Psoas muscle (tissue), 8 donors: ENCODE data around the gene LHX6. TPM values are rescaled to one million over a fixed set of nuclear protein-coding genes. Genes with fewer than 3 reads are reported as not detected.

Experiments used
- ATAC-seq, 4 donors: fragments of 200-7000 bp; cut with Tn5 transposase; one replicate each; pipeline ENCODE4 v1.9.1; 2020; ENCODE audit warnings: moderate library complexity in 3 of 4, mild to moderate bottlenecking in 2 of 4
- DNase-seq, 2 donors: peaks; one replicate each; pipeline ENCODE4 v3.0.0-alpha.2; 2020
- H3K27ac ChIP-seq: fragments of 200-600 bp; one replicate; pipeline ENCODE4 v1.8.0; 2022
- H3K27me3 ChIP-seq, 3 donors: fragments of 200-600 bp in 1 of 3; one replicate each; pipeline versions ENCODE4 v1.6.1 to v1.8.0; 2013 to 2022; ENCODE audit warnings: low read length in 2 of 3, mild to moderate bottlenecking in 2 of 3, moderate library complexity in 1 of 3; ENCODE audit not compliant: insufficient read depth in 3 of 3
- H3K36me3 ChIP-seq, 2 donors: fragments of 200-600 bp in 1 of 2; one replicate each; pipeline versions ENCODE4 v1.6.1 to v1.8.0; 2013 to 2022; ENCODE audit warnings: low read depth in 1 of 2, mild to moderate bottlenecking in 1 of 2, moderate library complexity in 1 of 2; ENCODE audit not compliant: insufficient read depth in 1 of 2
- H3K4me1 ChIP-seq: fragments of 200-600 bp; one replicate; pipeline ENCODE4 v1.8.0; 2022
- H3K4me3 ChIP-seq: fragments of 200-600 bp; one replicate; pipeline ENCODE4 v1.8.0; 2022; ENCODE audit warnings: mild to moderate bottlenecking
- H3K9me3 ChIP-seq: fragments of 200-600 bp; one replicate; pipeline ENCODE4 v1.8.0; 2022
- WGBS, 3 donors: extraction: QIAGEN DNeasy Blood & Tissue Kit; methylation state at CpG; one replicate each; pipeline versions ENCODE4 v1.1.6 to v1.1.7; 2013; 5-methylcytosine and 5-hydroxymethylcytosine counted together
- intact Hi-C, 2 donors: fragments of 100-400 bp; cut with DNase I; formaldehyde crosslinking; loops; one replicate each; pipeline versions ENCODE4 v1.11.0 to v1.14.2; 2022
- polyA plus RNA-seq, 3 donors: library from polyadenylated mRNA; stranded (reverse); fragments of 200-250 nt; gene quantifications; one replicate each; pipeline ENCODE4 v1.2.3, GENCODE V29; 2013
- total RNA-seq, 4 donors: library from RNA; stranded (reverse); fragmentation: NEBNext Ultra II Directional in 2 of 4; extraction: Animal tissue kit (Norgen Biotek cat#: 25700) in 2 of 4; gene quantifications; one replicate each; pipeline versions ENCODE4 v1.2.1 to v1.2.4, GENCODE V29; 2021 to 2023
- TF ChIP-seq, protein P1 (sequence below): fragments of 200-600 bp; IDR thresholded peaks from one replicate; pipeline ENCODE4 v1.8.0; 2022; ENCODE audit warnings: antibody characterized with exemption
- donor health status: healthy with polysubstance abuse.
- donor health status: DM: no; HTN: no; CAD: no; lungs with moderate emphysema.
- donor health status: Bipolar disorder and iron deficiency.
- donor health status: healthy.
- donor health status: DM: yes; HTN: yes; CAD: no.
- donor health status: DM: no; HTN: no; CAD: no.
- donor health status: DM: no; HTN: no; CAD: no.
- donor health status: DM: yes; HTN: yes; CAD: no.

Gene LHX6
- total and polyA plus RNA-seq, 7 donors = 1.00 to 6.0 (median 2.4) TPM

DNA sequence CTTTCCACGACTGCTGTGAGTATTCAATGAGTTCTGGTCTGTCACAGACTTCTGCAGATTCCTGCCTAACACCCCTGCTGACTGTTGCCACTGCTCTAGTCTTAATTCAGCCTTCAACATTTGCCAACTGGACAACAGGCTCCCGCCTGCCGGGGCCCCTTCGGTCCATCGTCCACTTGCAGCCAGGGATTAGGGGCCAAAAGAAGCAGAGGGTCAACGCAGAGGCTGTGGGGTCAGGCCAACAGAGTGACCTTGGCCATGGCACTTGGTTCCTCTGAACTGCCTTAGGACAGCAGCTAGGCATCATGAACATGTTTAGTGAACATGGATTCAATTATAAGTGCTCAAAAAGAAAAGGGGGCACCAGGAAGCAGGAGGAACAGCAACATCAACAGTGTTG is 40.4 kb downstream of the LHX6 start:
- DNase-seq (no peak), ATAC-seq (no peak)
- Histone ChIP-seq H3K27me3 (no peaks in the 10 kb centered on the region), H3K36me3 (no peaks in the 10 kb centered on the region), H3K4me3 (no peak overlapping the region), H3K27ac (no peak overlapping the region), H3K4me1 (no peaks in the 10 kb centered on the region), H3K9me3 (no peaks in the 10 kb centered on the region)
- WGBS, 3 donors = 72 to 78% (median 76%) methylated on average over 6 of the region's 6 CpGs
- TF ChIP-seq, protein P1, sequence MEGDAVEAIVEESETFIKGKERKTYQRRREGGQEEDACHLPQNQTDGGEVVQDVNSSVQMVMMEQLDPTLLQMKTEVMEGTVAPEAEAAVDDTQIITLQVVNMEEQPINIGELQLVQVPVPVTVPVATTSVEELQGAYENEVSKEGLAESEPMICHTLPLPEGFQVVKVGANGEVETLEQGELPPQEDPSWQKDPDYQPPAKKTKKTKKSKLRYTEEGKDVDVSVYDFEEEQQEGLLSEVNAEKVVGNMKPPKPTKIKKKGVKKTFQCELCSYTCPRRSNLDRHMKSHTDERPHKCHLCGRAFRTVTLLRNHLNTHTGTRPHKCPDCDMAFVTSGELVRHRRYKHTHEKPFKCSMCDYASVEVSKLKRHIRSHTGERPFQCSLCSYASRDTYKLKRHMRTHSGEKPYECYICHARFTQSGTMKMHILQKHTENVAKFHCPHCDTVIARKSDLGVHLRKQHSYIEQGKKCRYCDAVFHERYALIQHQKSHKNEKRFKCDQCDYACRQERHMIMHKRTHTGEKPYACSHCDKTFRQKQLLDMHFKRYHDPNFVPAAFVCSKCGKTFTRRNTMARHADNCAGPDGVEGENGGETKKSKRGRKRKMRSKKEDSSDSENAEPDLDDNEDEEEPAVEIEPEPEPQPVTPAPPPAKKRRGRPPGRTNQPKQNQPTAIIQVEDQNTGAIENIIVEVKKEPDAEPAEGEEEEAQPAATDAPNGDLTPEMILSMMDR = no peak
- intact Hi-C loops = loop anchor here in 1 of 2 donors (1.0 kb wide), 1 partner anchor 124 kb away; no protein-coding TSS in a partner anchor

DNA sequence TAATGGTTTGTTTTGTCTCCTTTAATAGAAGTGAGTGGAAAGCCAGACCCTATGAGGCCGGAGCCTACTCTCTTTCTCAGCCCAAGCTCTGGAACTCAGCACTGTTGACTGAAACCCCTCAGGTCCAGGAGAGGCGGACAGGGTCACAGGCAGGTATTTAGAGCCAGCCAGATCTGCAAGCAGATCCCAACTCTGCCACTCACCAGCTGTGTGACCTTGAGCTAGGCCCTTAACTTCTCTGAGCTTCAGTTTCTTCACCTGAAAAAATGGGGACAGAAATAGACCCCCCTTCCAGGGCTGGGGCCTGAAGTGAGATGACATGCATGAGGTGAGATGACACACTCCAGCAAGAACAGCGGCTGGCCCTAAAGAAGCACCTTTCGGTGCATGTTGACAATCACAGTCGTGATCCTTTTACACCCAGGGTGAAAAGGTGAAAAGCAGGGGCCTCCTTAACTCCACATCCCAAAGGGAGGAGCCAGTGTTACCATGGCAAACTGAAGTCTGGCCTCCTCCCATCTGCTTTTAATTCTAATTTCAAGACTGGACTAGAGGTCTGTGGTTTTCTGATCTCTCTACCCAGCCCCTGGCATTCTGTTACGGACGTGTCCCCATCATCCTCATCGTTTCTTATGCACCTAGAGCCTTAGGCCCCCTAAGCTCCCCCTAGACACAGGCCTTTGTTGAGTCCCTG is 41.8 kb downstream of the LHX6 start:
- WGBS, 3 donors = 82 to 88% (median 86%) methylated on average over 8 of the region's 8 CpGs
- TF ChIP-seq, protein P1 = no peak
- H3K27ac ChIP-seq = no peak overlapping the region
- DNase-seq (no peak), ATAC-seq (no peak)
- peaks cover 0 to 9% (median 2%) of the 10 kb centered on the region in 3 donors for H3K27me3 ChIP-seq
- no peaks in the 10 kb centered on the region for H3K36me3 ChIP-seq
- no peaks in the 10 kb centered on the region for H3K9me3 ChIP-seq
- intact Hi-C loops = no loop called here
- H3K4me3 ChIP-seq = no peak overlapping the region
- no peaks in the 10 kb centered on the region for H3K4me1 ChIP-seq

DNA sequence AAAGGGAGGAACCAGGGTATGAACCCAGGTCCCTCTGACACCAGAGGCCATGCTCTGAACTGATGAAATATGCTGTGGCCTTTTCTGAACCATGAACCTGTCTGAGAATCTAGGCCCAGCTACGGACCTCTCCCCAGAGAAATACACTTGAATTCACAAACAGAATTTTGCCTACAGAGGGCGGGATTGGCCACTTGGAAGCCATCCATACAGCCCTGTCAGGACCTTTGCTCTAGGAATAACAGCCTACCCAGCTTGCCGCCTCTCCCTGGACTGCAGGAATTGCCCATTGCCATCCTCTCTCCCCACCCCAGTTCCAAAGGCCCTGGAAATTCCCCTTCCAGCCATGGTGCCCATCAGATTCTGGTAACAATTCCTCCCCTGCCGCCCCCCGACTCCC is 42.5 kb downstream of the LHX6 start:
- intact Hi-C loops = no loop called here
- no peak overlapping the region for H3K4me3 ChIP-seq
- no peaks in the 10 kb centered on the region for H3K4me1 ChIP-seq
- H3K9me3 ChIP-seq = no peaks in the 10 kb centered on the region
- H3K36me3 ChIP-seq = no peaks in the 10 kb centered on the region
- H3K27ac ChIP-seq = no peak overlapping the region
- 79% methylated on average over 5 of the region's 5 CpGs for WGBS, 3 donors
- H3K27me3 ChIP-seq = peaks cover 0 to 13% (median 3%) of the 10 kb centered on the region in 3 donors
- no peak for ATAC-seq
- TF ChIP-seq, protein P1 = no peak
- no peak for DNase-seq

DNA sequence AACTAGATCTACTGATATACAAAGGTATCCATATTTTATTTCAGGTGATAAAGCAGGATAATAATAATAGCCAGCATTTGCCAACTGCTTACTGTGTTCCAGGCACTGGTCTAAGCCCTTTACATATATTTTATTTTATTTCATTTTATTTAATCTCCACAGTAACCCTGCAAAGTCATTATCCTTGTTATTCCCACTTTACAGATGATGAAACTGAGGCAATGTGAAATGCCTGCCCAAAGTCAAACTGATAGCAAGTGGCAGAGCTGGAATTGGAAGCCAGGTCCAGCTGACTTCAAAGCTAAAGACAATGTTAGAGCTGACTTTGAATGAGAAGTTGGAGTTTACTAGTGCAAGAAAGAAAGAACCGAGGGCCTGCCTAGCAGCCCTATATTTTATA is 44.2 kb downstream of the LHX6 start:
- Histone ChIP-seq H3K27me3 (peaks cover 0 to 13% (median 3%) of the 10 kb centered on the region in 3 donors), H3K36me3 (no peaks in the 10 kb centered on the region), H3K4me1 (no peaks in the 10 kb centered on the region), H3K4me3 (no peak overlapping the region), H3K9me3 (no peaks in the 10 kb centered on the region), H3K27ac (no peak overlapping the region)
- no peak for DNase-seq
- TF ChIP-seq, protein P1 = no peak
- intact Hi-C loops = no loop called here
- 65 to 75% (median 72%) methylated on average over 1 of the region's 1 CpG for WGBS, 3 donors
- ATAC-seq = no peak

DNA sequence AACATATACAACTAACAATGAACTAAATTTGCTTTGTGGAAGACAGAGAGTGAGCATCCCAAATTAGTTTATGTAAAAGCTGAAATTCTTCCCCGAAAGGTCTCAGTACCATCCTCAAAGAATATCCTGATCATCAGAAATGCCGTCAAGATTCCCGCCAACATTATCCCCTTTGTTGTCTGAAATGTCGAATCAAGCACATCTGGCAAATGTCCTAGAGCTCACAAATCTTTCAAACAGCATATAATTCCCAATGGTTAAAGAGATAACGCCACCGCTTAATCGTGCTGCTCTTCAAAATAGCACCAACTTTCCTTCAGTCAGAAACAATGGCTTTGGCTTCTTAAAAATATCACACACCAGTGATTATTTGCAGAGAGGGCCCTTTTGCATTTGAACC is 45.3 kb downstream of the LHX6 start:
- WGBS, 3 donors = 59 to 67% (median 63%) methylated on average over 7 of the region's 7 CpGs
- TF ChIP-seq, protein P1 = no peak
- no peak for ATAC-seq

More for the DNA sequence above, 45.3 kb downstream of the LHX6 start:
- intact Hi-C loops = no loop called here
- no peak for DNase-seq
- Histone ChIP-seq H3K27me3 (peaks cover 0 to 13% (median 3%) of the 10 kb centered on the region in 3 donors), H3K4me1 (no peaks in the 10 kb centered on the region), H3K36me3 (no peaks in the 10 kb centered on the region), H3K4me3 (no peak overlapping the region), H3K9me3 (no peaks in the 10 kb centered on the region), H3K27ac (no peak overlapping the region)
